HG03432 (cell line): ENCODE data around the gene ZNF467.

Experiments
- ATAC-seq: cut with Tn5 transposase; IDR thresholded peaks from one replicate; pipeline ENCODE4 v1.9.1; 2021; ENCODE audit warnings: mild to moderate bottlenecking, moderate library complexity; ENCODE audit not compliant: unreplicated experiment

Gene ZNF467

DNA sequence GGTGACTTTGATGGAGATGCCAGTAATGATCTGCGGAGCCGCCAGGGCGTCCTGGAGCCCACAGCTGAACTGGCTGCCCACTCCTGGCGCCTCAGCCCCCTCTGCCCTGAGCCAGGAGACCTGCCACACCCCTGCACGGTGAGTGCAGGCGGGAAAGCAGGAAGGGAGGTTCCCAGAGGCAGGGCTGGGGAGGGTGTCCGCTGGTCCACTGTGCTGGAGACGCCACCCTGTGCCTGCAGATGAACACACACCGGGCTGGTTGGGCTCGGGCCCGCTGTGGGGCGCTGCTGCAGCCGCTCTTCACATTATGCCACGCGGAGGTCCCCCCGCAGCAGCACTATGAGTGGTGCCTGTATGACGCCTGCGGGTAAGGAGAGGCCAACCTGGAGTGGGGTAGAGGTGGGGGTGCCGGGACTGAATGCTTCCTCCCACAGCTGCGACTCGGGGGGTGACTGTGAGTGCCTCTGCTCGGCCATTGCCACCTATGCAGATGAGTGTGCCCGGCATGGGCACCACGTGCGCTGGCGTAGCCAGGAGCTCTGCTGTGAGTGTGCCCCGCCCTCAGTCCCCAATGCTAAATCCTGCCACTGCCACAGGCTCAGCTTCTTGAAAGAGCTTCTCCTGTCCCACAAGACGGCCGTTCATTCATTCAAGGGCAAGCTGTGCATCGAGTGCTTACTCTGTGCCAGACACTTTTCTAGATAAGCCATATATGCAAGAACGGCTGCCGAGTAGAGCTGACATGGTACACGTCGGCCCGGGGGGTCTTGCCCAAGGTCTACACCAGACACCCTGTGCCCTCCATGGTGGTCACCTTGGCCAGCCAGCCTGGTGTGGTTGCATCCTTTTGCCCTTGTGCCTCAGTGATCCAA is 14.3 kb upstream of the ZNF467 start:
- no peak for ATAC-seq

GRCh38 chr7:149785983-149786382 is 12.6 kb upstream of the ZNF467 start:
- ATAC-seq = no peak

GRCh38 chr7:149785402-149785801 is 12.0 kb upstream of the ZNF467 start:
- no peak for ATAC-seq

DNA sequence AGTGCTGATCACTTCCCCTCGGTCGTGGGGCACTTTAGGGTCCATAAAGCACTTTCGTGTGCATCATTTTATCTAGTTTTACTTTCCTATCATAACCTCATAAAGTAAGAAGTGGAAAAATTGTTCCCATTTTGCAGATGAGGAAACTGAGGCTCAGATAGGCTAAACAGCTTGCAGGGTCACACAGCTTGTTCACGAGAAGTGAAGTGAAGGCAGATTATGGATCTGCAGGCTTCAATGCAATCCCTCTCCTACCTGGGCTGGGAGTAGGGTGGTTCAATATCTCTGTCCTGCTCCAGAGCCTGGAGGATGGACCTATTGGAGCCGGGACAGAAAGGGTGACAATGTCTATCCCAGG is 10.8 kb upstream of the ZNF467 start:
- no peak for ATAC-seq

DNA sequence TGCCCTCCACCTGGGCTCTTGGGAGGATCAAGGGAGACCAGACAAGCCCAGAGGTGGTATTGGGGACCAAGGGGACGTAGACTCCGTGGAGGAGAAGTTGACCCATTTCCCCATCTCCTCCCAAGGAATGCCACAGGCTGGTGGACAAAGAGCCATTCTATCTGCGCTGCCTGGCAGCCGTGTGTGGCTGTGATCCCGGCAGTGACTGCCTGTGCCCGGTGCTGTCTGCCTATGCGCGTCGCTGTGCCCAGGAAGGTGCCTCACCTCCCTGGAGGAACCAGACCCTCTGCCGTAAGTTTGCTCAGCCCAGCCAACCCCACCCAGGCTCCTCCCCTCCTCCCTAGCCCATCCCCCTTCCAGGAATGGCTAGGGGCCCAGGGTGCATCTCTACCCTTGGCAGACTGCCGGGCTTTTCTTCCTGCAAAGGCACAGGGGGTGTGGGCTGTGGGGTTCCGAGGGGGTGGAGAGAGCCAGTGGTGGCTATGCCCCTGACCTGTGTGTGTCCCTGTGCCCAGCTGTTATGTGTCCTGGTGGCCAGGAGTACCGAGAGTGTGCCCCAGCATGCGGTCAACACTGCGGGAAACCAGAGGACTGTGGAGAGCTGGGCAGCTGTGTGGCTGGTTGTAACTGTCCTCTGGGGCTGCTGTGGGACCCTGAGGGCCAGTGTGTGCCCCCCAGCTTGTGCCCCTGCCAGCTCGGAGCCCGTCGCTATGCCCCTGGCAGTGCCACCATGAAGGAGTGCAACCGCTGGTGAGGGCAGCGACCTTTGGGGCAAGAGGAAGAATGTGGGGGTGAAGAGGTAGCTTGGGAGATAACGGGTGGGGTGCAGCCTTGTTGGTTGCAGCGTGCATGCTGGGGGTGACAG is 10.2 kb upstream of the ZNF467 start:
- no peak for ATAC-seq

DNA sequence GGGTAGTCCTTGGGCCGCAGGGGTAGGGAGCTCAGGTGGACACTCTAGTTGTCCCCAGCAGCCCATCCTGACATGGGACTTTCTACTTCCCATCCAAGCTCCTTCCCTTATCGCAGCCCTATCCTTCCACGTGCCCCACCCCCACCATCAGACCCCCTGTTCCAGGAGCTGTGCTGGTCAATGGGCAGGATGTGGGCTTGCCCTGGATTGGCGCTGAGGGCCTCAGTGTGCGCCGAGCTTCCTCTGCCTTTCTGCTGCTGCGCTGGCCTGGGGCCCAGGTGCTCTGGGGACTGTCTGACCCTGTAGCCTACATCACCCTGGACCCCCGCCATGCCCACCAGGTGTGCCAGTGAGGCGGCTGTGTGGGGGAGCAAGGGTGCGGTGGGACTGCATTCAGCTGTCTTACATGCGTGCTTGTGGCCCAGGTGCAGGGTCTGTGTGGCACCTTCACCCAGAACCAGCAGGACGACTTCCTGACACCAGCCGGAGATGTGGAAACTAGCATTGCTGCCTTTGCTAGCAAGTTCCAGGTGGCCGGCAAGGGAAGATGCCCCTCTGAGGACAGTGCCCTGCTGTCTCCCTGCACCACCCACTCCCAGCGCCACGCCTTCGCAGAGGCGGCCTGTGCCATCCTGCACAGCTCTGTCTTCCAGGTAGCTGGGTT is 9.4 kb upstream of the ZNF467 start:
- ATAC-seq = no peak

DNA sequence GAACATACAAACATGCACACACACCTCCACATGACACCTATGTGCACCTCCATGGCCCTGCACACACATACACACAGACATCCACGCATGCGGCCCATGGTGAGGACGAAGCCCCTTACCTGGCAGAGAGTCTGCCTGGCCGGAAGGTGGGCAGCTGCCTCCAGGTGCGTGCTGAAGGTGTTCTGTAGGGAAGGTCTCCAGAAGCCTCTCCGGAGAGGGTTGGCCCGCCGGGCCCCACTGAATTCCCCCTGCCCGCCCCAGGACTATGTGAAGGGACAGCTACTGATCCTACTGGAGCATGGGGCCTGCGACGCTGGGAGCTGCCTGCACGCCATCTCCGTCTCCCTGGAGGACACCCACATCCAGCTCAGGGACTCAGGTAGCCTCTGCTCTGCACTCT is 8.5 kb upstream of the ZNF467 start:
- no peak for ATAC-seq

DNA sequence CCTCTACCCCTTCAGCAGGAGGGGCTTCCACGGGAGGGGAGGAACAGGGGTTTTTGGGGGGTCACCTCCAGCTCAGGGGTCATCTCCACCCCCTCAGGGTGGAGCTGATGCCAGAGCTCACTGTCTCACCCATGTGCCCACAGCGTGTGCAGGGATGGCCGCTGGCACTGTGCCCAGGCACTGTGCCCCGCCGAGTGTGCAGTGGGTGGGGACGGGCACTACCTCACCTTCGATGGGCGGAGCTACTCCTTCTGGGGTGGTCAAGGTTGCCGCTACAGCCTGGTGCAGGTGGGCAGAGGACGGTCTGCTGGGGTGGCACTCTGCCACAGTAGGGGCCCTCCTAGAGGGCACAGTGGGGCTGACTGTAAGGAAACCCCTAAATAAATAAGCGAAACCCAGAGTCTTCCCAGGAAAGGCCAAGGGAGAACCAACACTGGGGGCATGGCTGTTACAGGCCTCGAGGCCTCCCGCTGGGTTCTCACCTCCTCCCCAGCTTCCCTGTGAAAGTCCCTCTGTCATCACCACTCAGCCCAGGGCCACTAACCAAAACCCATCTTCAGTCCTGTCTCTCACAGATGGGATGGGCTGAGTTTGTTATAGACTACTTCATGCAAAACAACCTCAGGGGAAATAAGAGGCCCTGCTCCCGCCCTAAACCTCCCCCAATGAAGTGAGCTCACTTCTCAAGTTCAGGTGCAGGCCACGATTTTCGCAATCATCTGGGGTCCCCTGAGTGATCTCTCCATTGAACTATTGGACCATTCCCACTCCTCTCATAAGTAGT is 7.4 kb upstream of the ZNF467 start:
- no peak for ATAC-seq

GRCh38 chr7:149780056-149780455 is 6.7 kb upstream of the ZNF467 start:
- no peak for ATAC-seq

- ATAC-seq = no peak
Observed at GRCh38 chr7:149779502-149779805, 6.1 kb upstream of the ZNF467 start.

- no peak for ATAC-seq
Observed at GRCh38 chr7:149778696-149779501, 5.5 kb upstream of the ZNF467 start.

- ATAC-seq = no peak
Observed at GRCh38 chr7:149778327-149778637, 4.9 kb upstream of the ZNF467 start.

GRCh38 chr7:149777551-149778326 is 4.4 kb upstream of the ZNF467 start:
- ATAC-seq = no peak

GRCh38 chr7:149776848-149777407 is 3.5 kb upstream of the ZNF467 start:
- no peak for ATAC-seq

- ATAC-seq = no peak
Observed at GRCh38 chr7:149776289-149776688, 2.9 kb upstream of the ZNF467 start.

- ATAC-seq = no peak
Observed at GRCh38 chr7:149775176-149775556, 1.8 kb upstream of the ZNF467 start.

GRCh38 chr7:149774237-149775175 is 1.1 kb upstream of the ZNF467 start:
- no peak for ATAC-seq

- no peak for ATAC-seq
Observed at GRCh38 chr7:149772956-149773434, 393 bp downstream of the ZNF467 start.
